GM19035 (cell line): ENCODE measurements around the gene SLC9A7.
A peak's percentile ranks its signal among the peaks of the same experiment; 100 is the strongest.

ENCODE experiments used
- ATAC-seq: cut with Tn5 transposase; IDR thresholded peaks from one replicate; pipeline ENCODE4 v1.9.1; 2021; ENCODE audit not compliant: unreplicated experiment

The SLC9A7 gene

DNA sequence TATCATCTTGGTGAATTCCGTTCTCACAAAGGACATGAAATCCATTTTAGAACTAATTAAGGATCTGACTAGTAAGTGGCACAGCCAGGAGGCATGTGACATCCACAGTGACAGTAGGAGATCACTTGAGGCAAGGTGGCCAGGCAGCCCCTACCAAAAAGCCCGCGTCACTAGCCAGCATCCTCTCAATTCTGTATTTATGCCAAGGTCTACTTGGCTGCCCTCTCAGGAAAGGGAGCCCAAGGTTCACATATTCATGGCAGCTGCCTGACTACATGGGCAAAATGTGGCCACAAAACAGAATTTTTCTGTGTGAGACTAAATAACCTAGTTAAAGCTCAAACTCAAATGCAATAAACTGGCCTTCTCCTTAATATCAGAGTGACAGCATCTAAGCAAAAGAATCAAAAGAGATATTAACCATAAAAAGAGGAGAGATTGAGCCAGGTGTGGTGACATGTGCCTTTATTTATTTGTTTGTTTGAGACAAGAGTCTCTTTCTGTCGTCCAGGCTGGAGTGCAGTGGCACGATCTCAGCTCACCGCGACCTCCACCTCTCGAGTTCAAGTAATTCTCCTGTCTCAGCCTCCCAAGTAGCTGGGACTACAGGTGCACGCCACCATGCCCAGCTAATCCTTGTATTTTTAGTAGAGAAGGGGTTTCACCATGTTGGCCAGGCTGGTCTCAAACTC lies 51.5 kb downstream of the SLC9A7 start:
- no peak for ATAC-seq

DNA sequence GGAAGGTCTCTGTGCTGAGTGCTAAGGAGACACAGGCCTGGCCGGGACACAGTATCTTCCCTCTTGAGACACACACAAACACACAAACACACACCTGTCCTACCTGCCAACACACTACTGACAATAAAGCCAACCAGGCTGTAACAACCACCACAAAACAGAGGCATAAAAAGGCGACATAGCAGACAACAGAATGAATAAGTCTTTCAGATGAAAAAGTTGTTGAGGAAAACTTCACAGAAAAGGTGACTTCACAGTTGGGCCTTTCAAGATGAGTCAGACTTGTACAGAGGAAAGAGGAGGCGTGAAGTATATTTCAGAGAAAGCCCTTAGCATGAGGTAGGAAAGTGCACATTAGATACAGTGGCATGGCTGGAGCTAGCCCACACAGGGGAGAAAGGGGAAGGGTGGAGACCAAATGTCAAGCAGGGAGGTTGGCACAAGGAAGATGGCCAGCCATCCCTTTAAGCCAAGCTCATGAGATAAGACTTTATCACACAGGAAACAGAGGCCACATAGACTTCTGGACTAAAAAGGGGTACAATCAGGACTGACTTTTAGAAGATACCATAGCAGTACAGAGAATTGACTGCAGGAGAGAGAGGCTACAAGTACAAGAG lies 54.0 kb downstream of the SLC9A7 start:
- peak; percentile 90 for ATAC-seq

DNA sequence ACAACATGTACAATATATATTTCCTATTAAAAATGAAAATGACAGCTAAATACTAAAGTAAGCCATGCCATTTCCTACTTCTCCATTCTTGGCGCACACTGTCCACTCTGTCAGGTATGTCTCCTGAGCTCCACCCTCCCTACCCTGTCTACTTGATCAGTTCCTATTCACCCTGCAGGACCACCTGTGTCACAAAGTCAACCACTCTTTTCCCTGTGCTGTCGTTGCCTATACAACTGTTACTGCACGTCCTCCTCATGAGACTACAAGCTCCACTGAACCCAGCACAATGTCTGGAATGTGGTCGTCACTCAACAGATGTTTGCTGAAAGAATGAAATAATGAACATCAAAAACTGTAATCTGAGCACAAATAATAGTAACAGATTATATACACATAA lies 54.9 kb downstream of the SLC9A7 start:
- no peak for ATAC-seq

DNA sequence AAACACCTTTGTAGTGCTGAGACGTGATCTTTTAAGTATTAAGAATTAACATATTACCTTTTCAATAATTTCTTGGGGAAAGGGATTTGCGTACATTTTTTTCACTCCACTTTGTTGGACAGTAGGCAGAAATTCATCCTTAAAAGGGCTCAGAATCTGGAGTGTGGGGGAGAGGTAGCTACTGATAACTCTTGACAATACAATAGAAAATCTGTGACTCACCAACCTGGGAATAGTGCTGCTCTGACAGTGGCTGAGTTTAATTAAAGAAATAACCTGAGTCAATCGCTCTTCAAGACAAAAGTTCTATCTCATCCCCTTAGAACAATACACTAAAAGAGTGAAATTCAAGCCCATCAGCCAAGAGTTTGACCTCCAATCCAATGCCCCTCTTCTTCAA lies 60.2 kb downstream of the SLC9A7 start:
- ATAC-seq: no peak

DNA sequence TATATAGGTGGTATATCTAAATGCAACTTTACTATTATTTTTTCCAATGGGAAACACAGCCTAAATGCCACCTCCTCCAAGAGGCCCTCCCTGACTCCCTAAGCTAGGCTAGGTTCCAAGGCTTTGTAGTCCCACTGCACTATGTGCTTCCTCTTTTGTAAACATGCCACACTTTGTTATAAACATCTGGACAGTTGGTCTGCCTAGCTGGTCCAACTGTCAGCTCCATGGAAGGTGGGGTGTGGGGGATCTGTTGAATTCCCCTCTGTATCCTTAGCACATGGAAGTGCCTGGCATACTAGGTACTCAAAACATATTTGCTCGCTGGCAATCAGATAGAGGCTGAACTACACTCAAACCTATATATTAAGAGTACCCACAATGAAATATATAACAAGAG lies 63.4 kb downstream of the SLC9A7 start:
- ATAC-seq: no peak

DNA sequence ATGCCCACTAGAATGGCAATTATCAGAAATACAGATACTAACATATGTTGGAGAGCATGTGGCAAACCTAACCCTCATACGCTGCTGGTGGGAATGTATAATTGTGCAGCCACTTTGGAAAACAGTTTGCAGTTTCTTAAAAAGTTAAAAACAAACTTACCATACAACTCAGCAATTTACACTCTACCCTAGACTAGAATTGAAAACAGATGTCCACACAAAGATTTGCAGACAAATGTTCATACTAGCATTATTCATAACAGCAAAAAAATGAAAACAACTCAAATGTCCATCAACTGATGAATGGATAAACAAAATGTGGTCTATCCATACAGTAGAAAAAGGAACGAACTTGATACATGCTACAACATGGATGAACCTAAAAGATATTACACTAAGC lies 64.4 kb downstream of the SLC9A7 start:
- no peak for ATAC-seq

DNA sequence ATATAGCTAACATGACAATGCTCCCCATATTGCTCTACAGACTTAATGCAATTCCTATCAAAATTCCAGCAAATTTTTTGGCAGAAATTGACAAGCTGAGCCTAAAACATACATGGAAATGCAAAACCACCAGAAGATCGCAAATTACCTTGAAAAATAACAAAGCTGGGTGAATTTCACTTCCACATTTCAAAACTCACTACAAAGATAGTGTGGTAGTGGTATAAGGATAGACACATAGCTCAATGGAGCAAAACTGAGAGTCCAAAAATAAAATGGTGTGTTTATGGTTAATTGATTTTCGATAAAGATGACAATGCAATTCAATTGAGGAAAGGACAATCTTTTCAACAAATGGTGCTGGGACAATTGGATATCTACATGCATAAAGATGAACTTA lies 65.8 kb downstream of the SLC9A7 start:
- ATAC-seq: no peak

DNA sequence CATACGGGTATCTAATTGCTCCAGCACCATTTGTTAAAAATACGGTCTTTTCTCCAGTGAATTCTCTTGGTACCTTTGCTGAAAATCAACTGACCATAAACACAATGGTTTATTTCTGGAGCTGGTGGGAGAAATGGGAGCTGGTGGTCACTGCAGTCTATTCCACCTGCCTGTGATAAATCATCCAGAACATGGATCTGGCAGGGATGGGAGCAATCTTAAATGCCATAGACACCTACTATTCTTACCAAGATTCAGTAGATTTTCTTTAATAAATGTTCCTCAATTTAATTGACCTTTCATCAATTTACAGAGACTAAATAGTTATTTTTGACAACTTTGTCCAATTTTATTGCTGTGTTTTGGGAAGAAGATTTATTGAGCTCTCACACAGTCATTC lies 68.1 kb downstream of the SLC9A7 start:
- ATAC-seq: no peak

DNA sequence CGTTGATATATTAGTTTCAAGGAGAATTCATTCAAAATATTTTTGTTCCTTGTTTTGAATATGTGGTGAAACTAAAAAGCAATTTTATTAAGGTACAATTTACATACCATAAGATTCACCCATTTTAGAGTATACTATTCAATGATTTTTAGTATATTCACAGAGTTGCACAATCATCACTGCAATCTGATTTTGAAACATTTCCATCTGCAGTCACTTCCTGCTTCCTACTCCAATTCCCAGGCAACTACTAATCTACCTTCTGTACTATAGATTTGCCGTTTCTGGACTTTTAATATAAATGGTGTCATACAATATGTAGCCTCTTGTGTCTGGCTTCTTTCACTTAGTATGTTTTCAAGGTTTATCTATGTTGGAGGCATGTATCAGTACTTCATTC lies 71.3 kb downstream of the SLC9A7 start:
- no peak for ATAC-seq

DNA sequence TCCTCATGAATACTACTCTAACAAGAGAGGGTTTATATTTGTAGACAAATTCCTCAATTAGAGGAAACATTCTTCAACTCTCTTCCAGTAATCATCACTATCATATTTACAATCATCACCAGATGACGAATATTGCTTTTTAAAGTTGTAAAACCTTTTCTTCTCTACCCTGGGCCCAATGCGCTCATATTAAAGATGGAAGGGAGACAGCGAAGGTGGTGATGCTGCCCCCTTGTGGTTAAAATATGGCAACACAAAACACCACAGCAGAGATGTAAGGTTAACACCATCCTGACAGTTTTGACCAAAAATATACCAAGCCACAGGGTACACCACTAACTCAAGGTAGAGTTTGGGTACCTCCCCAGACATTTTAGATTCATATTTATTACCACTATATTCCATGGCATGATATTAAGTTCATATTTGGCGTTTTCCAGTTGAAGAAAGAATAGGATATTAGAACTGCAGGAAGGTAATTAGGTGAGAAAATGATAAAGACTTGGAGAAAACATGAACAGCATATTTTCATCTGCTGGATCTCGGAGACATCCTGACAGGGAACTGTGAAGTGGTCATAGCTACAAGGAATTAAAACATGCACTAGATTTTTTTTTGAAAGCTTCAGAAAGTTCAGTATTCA lies 72.8 kb downstream of the SLC9A7 start:
- no peak for ATAC-seq

DNA sequence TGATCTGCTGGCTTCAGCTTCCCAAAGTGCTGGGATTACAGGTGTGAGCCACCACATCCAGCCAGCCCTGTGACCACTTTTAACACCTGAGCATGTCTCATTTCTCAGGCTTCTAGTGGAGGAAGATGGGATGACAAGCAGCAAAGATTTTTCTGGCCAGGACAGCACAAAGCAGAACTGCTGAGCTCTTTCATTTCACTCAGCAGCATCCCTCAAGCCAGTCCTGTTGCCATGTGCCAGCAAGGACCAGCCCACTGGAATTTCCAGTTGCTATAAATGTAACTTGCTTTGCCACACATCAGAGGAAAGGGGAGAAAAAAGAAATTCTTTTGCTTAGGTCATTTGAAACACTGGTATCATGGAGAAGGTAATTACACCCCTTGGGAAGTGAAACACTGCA lies 75.9 kb downstream of the SLC9A7 start:
- no peak for ATAC-seq

DNA sequence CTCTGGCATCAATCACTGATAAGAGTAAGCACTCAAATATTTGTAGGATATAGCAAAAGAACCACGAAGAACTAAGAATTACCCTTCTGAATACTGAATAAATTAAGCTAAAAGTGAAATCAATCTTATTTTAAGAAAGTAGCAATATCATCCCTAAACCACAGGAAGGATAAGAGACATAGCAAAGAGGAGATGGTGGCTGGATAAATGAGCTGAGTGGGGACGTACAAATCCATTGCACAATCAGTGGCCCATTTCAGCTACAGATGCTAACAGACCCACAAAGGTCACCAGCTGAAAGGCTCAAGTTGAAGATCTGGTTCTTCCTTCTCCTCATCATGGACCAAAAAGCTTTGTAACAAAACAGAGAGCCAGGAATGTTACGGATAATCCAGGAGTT lies 77.1 kb downstream of the SLC9A7 start:
- ATAC-seq: no peak

DNA sequence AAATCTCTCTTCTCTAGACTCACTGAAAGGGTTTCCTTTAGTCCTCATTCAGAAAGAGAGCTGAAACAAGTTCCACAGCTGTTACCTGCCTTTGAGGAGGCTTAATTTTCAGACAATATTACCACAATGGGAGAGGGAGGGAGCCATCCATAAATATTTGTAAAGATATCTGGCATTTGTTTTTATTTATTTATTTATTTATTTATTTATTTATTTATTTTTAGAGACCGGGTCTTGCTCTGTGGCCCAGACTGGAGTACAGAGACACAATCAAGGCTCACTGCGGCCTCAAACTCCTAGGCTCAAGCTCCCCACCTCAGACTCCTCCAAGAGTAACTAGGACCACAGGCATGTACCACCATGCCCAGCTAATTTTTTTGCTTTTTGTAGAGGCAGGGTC lies 80.7 kb downstream of the SLC9A7 start:
- ATAC-seq: no peak

DNA sequence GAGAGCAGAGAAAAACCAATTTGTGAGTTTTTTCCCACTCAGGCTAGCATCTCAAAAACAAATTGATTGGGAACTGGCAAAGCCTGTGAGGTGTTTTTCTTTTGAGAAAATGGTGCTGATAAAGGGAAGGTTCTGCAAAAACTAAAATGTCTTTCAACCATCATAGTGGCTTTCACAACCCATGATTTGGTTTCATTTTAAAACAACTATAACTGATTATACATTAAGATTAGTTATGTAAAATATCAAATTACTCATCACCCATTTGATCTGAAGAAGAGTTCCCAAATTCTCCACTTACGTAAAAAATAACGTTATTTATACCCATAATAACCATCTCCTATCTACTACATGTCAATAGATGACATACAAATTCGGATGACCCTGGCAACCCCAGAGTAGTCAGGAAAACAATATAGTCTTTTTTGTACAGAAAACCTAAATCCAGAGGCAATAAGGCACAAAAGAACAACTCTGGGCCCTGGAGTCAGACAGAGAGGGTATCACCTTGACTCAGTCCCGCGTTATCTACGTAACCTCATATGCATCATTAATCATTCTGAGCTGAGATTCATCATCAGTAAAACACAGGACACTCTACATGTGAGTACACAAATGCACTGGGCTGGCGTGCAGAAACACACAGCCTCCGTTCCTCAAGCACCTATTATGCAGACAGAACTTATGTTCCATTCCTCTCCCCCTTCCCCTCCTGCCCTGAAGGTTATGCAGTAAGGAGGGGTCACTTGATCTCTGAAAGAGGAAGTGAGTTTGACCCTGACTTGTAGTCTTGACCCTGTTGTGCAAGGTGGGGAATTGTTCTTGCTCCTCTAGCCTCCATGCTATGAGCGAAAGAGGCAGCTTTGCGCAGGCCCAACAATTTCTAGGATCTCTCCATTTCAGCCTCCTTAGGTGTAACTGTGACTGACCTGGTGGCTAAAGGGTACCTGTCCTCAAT lies 82.2 kb downstream of the SLC9A7 start:
- ATAC-seq: no peak

DNA sequence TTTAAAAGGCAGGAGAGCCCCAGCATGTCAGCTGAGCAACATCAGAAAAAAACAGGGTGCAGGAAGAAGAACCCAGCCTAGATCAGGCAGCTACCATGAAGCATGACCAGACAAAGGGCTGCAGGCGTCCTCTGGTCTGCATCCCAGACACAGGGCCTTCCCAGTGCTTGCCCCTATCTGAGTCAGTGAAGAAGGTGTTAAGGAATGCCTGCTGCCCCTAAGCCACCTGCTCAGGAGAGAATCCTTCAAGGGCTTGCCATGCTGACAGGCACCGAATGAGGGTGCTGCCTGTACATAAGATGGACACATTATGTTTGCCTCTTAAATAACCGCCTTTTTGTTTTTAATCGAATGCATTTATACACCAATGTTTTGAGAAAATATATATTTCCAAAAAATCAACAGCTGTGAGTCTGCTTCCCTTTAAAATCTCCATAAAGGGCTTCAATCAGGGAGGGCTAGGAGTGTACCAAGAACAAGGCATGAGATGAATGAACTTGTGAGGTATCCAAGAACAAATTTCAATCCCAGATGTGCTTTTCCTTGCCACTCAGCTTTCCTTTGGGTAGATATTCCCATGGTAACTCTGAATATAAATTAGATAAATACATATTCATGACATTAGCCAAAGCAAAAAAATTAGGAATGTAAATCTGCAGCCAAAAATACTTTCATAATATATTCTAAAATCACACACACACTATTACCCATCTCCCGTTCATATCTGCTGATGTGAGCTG lies 85.1 kb downstream of the SLC9A7 start:
- no peak for ATAC-seq

DNA sequence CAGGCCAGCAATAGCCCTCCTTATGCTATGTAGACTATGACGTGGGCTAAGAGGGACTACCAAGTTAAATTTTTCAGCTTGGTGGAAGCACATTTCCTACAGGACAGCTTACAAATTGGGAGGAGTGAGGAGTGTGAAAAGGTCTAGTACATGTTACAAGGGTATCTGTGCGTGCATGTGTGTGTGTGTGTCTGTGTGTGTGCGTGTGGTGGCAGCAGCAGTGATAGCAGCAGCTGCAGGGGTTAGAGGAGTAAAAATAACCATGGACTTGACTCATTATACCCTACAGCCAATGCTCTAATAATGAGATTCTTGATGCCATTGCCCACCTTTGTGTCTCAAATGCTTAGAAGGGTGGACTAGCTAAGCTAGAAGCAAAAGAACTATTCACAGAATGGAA lies 88.6 kb downstream of the SLC9A7 start:
- no peak for ATAC-seq

DNA sequence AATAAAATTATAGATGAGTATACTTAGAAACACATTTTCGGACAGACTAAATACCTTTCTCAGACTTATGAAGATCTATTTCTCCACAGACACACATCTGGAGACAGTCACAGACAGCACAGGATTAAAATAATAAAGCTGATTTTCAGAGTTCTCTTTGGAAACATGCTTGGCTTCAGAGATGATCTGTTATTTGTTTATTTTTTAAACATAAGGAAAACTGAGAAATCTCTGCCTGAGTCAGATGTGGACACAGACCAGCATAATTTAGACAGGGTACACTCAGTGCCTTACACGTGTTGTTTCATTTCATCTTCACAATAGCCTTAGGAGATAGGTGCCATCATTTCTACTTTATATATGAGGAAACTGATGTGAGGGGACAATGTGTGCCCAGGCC lies 92.1 kb downstream of the SLC9A7 start:
- no peak for ATAC-seq

DNA sequence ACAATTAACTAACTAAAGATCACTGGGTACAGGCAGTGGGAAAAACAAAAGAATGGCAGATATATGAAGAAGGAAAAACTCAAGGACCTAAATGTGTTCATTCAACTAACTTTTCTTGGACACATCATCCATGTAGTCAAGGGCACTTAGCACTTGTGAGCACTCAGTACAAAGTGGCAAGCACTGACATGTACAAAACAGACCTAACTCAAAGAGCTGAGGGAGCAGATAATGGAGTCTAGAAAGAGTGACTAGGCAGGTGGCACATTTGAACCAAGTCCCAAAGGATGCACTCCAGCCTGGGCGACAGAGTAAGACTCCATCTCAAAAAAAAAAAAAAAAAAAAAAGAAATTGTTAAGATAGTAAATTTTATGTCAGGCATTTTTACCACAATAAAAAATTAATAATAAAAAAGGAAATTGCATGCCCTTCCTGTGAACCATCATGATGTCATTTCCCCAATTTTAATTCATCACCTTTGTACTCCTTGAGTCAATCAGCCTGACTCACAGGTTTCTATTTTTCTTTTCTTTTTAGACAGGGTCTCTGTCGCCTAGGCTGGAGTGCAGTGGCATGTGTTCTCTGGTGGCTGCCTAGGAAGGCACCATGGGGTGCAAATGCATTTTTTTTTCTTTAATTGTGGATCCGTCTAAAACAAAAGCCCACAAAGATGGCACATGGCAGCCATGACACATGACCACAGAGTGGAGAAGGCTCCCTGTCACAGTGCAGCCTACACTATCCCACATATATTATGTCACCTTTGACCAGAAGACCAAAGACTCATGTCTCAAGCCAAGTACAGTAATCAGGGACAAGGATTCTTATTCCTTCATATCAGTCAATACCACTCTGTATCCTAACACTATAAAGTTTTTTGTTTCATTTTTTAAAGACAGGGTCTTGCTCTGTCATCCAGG lies 93.4 kb downstream of the SLC9A7 start:
- no peak for ATAC-seq

DNA sequence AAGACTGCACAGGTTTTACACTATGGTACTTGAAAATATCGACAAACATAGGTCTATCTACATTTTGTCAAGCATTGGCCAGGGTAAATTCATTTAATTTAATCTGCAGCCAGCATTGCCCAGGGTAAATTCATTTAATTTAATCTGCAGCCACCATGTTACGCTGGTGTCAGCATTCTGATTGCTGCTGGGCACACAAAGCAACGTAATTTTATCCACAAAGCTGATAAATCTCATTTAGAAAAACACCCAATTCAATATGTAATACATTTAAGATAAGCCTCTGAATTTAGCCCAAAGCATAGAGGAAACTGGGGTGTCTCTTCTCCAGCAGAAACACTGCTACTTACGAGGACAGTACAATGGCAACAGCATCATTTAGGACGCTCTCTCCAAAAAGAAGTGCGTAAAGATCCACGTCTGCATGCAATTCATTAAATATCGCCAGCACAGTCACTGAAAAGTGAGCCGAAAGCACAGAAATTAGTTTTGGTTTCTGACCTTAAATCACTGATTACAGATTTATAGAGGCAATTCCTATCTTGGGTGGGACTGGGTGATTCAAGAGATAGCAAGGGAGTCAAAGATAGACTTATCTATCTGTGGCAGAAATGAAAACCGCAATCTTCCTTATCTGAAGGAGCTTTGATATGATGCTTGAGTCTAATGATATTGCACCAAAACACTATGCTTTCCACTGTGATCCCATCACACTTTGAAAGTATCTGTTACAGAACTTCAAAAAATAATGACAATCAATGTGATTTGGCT lies 96.5 kb downstream of the SLC9A7 start:
- no peak for ATAC-seq
